Smooth muscle cell (in vitro differentiated cells): ENCODE data around the gene GPR137. TPM values are rescaled to one million over a fixed set of nuclear protein-coding genes. Genes with fewer than 3 reads are reported as not detected.

Experiments
- DNase-seq: peaks from one replicate; lab custom pipeline; 2025; ENCODE audit not compliant: unreplicated experiment; lab: John Stamatoyannopoulos, UW
- H2AFZ ChIP-seq: fragments of 200-600 bp; sonication (generic); 2 replicates; pipeline ENCODE4 v1.6.0; 2016; ENCODE audit warnings: antibody characterized with exemption, low read depth, mild to moderate bottlenecking
- H3F3A ChIP-seq: fragments of 200-600 bp; sonication (generic); 2 replicates; pipeline ENCODE4 v1.6.0; 2017; ENCODE audit warnings: antibody characterized with exemption, low read depth
- H3K27ac ChIP-seq: fragments of 200-600 bp; sonication (generic); 2 replicates; pipeline ENCODE4 v1.5.1; 2016; ENCODE audit warnings: low read depth, mild to moderate bottlenecking
- H3K27me3 ChIP-seq: fragments of 200-600 bp; sonication (generic); 2 replicates; pipeline ENCODE4 v1.6.1; 2016; ENCODE audit warnings: low read depth, mild to moderate bottlenecking
- H3K36me3 ChIP-seq: fragments of 200-600 bp; sonication (generic); 2 replicates; pipeline ENCODE4 v1.5.1; 2016; ENCODE audit warnings: low read depth
- H3K4me1 ChIP-seq: fragments of 200-600 bp; sonication (generic); 2 replicates; pipeline ENCODE4 v1.5.1; 2016; ENCODE audit warnings: low read depth
- H3K4me2 ChIP-seq: fragments of 200-600 bp; sonication (generic); 2 replicates; pipeline ENCODE4 v1.6.0; 2016; ENCODE audit warnings: mild to moderate bottlenecking
- H3K4me3 ChIP-seq: fragments of 200-600 bp; sonication (generic); 2 replicates; pipeline ENCODE4 v1.5.1; 2016; ENCODE audit warnings: mild to moderate bottlenecking
- H3K79me2 ChIP-seq: fragments of 200-600 bp; sonication (generic); 2 replicates; pipeline ENCODE4 v1.6.0; 2016; ENCODE audit warnings: low read depth, mild to moderate bottlenecking
- H3K9ac ChIP-seq: fragments of 200-600 bp; sonication (generic); 2 replicates; pipeline ENCODE4 v1.6.0; 2016; ENCODE audit warnings: low read depth
- H3K9me3 ChIP-seq: fragments of 200-600 bp; sonication (generic); replicated peaks from 2 replicates; pipeline ENCODE4 v1.5.1; 2016; ENCODE audit warnings: low read depth
- H4K20me1 ChIP-seq: fragments of 200-600 bp; sonication (generic); 2 replicates; pipeline ENCODE4 v1.6.0; 2016; ENCODE audit warnings: low read depth
- CTCF ChIP-seq: fragments of 200-600 bp; sonication (generic); IDR thresholded peaks from 2 replicates; pipeline ENCODE4 v1.5.1; 2017; ENCODE audit warnings: borderline replicate concordance, mild to moderate bottlenecking, antibody characterized with exemption; ENCODE audit not compliant: insufficient read depth, poor library complexity, severe bottlenecking
- WGBS: methylation state at CpG from one replicate; pipeline ENCODE4 v1.1.7; 2016; ENCODE audit warnings: low lambda C conversion rate; 5-methylcytosine and 5-hydroxymethylcytosine counted together
- polyA plus RNA-seq: library from polyadenylated mRNA; unstranded; fragments of >200 nt; fragmentation: Nextera tagmentation; extraction: Ambion mirVana; gene quantifications from 2 replicates; pipeline ENCODE4 v1.2.1, GENCODE V29; 2016
- total RNA-seq: library from RNA; depleted of rRNA; stranded (reverse); fragments of >200 nt; gene quantifications from 2 replicates; pipeline ENCODE4 v1.2.3, GENCODE V29; 2014

The GPR137 gene
- total and polyA plus RNA-seq, 2 experiments from 2014 or later: 17.3 to 69.0 TPM

- H3F3A ChIP-seq: no peaks in the 10 kb centered on the region
- H3K4me2 ChIP-seq: no peak overlapping the region
- no peaks in the 10 kb centered on the region for H3K79me2 ChIP-seq
- no peaks in the 10 kb centered on the region for H3K4me1 ChIP-seq
- no peaks in the 10 kb centered on the region for H3K36me3 ChIP-seq
- no peaks in the 10 kb centered on the region for H3K27me3 ChIP-seq
- no peak for DNase-seq
- TF ChIP-seq CTCF: no peak
- H3K4me3 ChIP-seq: no peak overlapping the region
- WGBS: 92% methylated on average over 8 of the region's 8 CpGs
- H4K20me1 ChIP-seq: no peaks in the 10 kb centered on the region
- no peak overlapping the region for H3K27ac ChIP-seq
- H2AFZ ChIP-seq: no peak overlapping the region
- H3K9ac ChIP-seq: no peak overlapping the region
- H3K9me3 ChIP-seq: no peaks in the 10 kb centered on the region
These were observed 47.9 kb downstream of the GPR137 start for GRCh38 chr11:64333556-64333955.

GRCh38 chr11:64334764-64335735 is 49.4 kb downstream of the GPR137 start:
- WGBS: 39% methylated on average over 13 of the region's 13 CpGs
- Histone ChIP-seq H3K9me3 (no peaks in the 10 kb centered on the region), H4K20me1 (no peaks in the 10 kb centered on the region), H3F3A (no peaks in the 10 kb centered on the region), H3K4me1 (no peaks in the 10 kb centered on the region), H3K9ac (peak overlapping the region; percentile 56), H3K4me3 (no peak overlapping the region), H3K79me2 (no peaks in the 10 kb centered on the region), H3K27me3 (no peaks in the 10 kb centered on the region), H3K27ac (peak overlapping the region; percentile 66), H3K4me2 (no peak overlapping the region), H3K36me3 (no peaks in the 10 kb centered on the region), H2AFZ (no peak overlapping the region)
- no peak for TF ChIP-seq CTCF
- no peak for DNase-seq

GRCh38 chr11:64337538-64338249 is 52.0 kb downstream of the GPR137 start:
- Histone ChIP-seq H3K27ac (no peak overlapping the region), H3F3A (no peaks in the 10 kb centered on the region), H2AFZ (no peak overlapping the region), H4K20me1 (no peaks in the 10 kb centered on the region), H3K9me3 (no peaks in the 10 kb centered on the region), H3K27me3 (no peaks in the 10 kb centered on the region), H3K9ac (no peak overlapping the region), H3K36me3 (no peaks in the 10 kb centered on the region), H3K79me2 (no peaks in the 10 kb centered on the region), H3K4me3 (no peak overlapping the region), H3K4me2 (no peak overlapping the region), H3K4me1 (peaks cover 7% of the 10 kb centered on the region)
- WGBS: 85% methylated on average over 8 of the region's 8 CpGs
- no peak for DNase-seq
- TF ChIP-seq CTCF: no peak
